HCT116 (cell line): ENCODE measurements around the gene DHX58. TPM values are rescaled to one million over a fixed set of nuclear protein-coding genes. Genes with fewer than 3 reads are reported as not detected.

ENCODE experiments used
- ATAC-seq: fragments of 200-7000 bp; cut with Tn5 transposase; 2 replicates; pipeline ENCODE4 v1.9.1; 2020; ENCODE audit warnings: mild to moderate bottlenecking, moderate library complexity
- BruUV-seq: library from RNA; stranded (reverse); fragments of 400-500 nt; replicated peaks from 2 replicates; lab custom pipeline; 2021; lab: Mats Ljungman, UMichigan
- CTCF ChIA-PET: fragments of 300-600 bp; sonication (Branson Sonifier 250); formaldehyde crosslinking; loops from one replicate; lab custom pipeline; 2021; ENCODE audit warnings: antibody characterized with exemption; lab: Charles Lee
- POLR2A ChIA-PET: fragments of 300-600, 350-600 bp; sonication (Branson Sonifier 250); formaldehyde crosslinking; loops from one replicate; lab custom pipeline; 2021; ENCODE audit warnings: antibody characterized with exemption; lab: Charles Lee
- RAD21 ChIA-PET, 2 experiments: fragments of 300-600 bp; sonication (Branson Sonifier 250); formaldehyde crosslinking; loops; one replicate each; lab custom pipeline; 2023; ENCODE audit warnings: low total read pairs in 2 of 2; ENCODE audit not compliant: uncharacterized antibody in 2 of 2, unreplicated experiment in 2 of 2, low non-redundant PET in 1 of 2; lab: Charles Lee
- DNase-seq: peaks from one replicate; pipeline ENCODE4 v3.0.0-alpha.2; 2010; ENCODE audit warnings: low read depth, low spot score
- H2AFZ ChIP-seq: fragments of 200-600 bp; shearing (Covaris generic), sonication (generic); 2 replicates; pipeline ENCODE4 v1.6.1; 2017; ENCODE audit warnings: low read depth, mixed run types, mixed read lengths, antibody characterized with exemption, low read length; ENCODE audit not compliant: poor library complexity, severe bottlenecking
- H3K27ac ChIP-seq: 2 replicates; pipeline ENCODE4 v1.5.1; 2012; ENCODE audit warnings: low read depth, low read length
- H3K27me3 ChIP-seq: fragments of 200-600 bp; sonication (generic); 2 replicates; pipeline ENCODE4 v1.6.1; 2016; ENCODE audit warnings: mixed run types, low read length, mixed read lengths; ENCODE audit not compliant: insufficient read depth
- H3K36me3 ChIP-seq, 2 experiments: fragments of 200-500 bp in 1 of 2; fragments of 200-600 bp in 1 of 2; sonication (Bioruptor generic) in 1 of 2; sonication (generic) in 1 of 2; 2 replicates each; pipeline versions ENCODE4 v1.5.1 to v1.6.1; 2014 to 2016; ENCODE audit warnings: low read length in 2 of 2, inconsistent platforms in 1 of 2, mixed read lengths in 1 of 2, mixed run types in 1 of 2; ENCODE audit not compliant: insufficient read depth in 2 of 2, control insufficient read depth in 1 of 2
- H3K4me1 ChIP-seq, 2 experiments: fragments of 200-600 bp in 1 of 2; sonication (generic) in 1 of 2; 2 replicates each; pipeline versions ENCODE4 v1.5.1 to v1.6.1; 2012 to 2017; ENCODE audit warnings: low read length in 2 of 2, inconsistent platforms in 1 of 2, mild to moderate bottlenecking in 1 of 2, mixed read lengths in 1 of 2, mixed run types in 1 of 2, moderate library complexity in 1 of 2; ENCODE audit not compliant: insufficient read depth in 2 of 2, control insufficient read depth in 1 of 2
- H3K4me2 ChIP-seq: fragments of 200-600 bp; sonication (generic); 2 replicates; pipeline ENCODE4 v1.6.1; 2017; ENCODE audit warnings: mixed run types, low read length, mixed read lengths
- H3K4me3 ChIP-seq, 2 experiments: fragments of 200-600 bp in 1 of 2; sonication (generic) in 1 of 2; replicated peaks in 1 of 2; 2 replicates each; pipeline ENCODE4 v1.5.1; 2011 to 2016; ENCODE audit warnings: low read length in 2 of 2, control low read depth in 1 of 2, low read depth in 1 of 2, mild to moderate bottlenecking in 1 of 2, mixed read lengths in 1 of 2, mixed run types in 1 of 2
- H3K79me2 ChIP-seq: fragments of 200-600 bp; sonication (generic); 2 replicates; pipeline ENCODE4 v1.6.1; 2017; ENCODE audit warnings: mild to moderate bottlenecking, mixed run types, low read length, moderate library complexity, mixed read lengths; ENCODE audit not compliant: insufficient read depth
- H3K9ac ChIP-seq: fragments of 200-600 bp; sonication (generic); 2 replicates; pipeline ENCODE4 v1.6.1; 2016; ENCODE audit warnings: low read length, mixed read lengths
- H3K9me2 ChIP-seq: fragments of 200-600 bp; sonication (generic), shearing (Covaris generic); 2 replicates; pipeline ENCODE4 v1.6.1; 2017; ENCODE audit warnings: mixed run types, mild to moderate bottlenecking, moderate library complexity; ENCODE audit not compliant: insufficient read depth
- H3K9me3 ChIP-seq, 2 experiments: fragments of 200-500 bp in 1 of 2; fragments of 200-600 bp in 1 of 2; sonication (Bioruptor generic) in 1 of 2; sonication (generic) in 1 of 2; 2 replicates each; pipeline ENCODE4 v1.6.1; 2014 to 2017; ENCODE audit warnings: low read length in 2 of 2, mixed read lengths in 2 of 2, inconsistent platforms in 1 of 2, low read depth in 1 of 2, mild to moderate bottlenecking in 1 of 2, mixed run types in 1 of 2, moderate library complexity in 1 of 2; ENCODE audit not compliant: control insufficient read depth in 1 of 2, insufficient read depth in 1 of 2
- H4K20me1 ChIP-seq: fragments of 200-600 bp; sonication (generic), shearing (Covaris generic); 2 replicates; pipeline ENCODE4 v1.6.1; 2017; ENCODE audit warnings: mixed run types, mild to moderate bottlenecking, moderate library complexity; ENCODE audit not compliant: insufficient read depth
- CBX3 ChIP-seq: IDR thresholded peaks from 2 replicates; pipeline ENCODE4 v1.6.1; 2012; ENCODE audit warnings: low read depth
- EGR1 ChIP-seq: IDR thresholded peaks from 2 replicates; pipeline ENCODE4 v1.6.1; 2012; ENCODE audit warnings: low read depth
- ELF1 ChIP-seq: IDR thresholded peaks from 2 replicates; pipeline ENCODE4 v1.6.1; 2012; ENCODE audit warnings: low read depth, borderline replicate concordance
- EZH2phosphoT487 ChIP-seq: fragments of 200-600 bp; IDR thresholded peaks from 2 replicates; pipeline ENCODE4 v1.6.1; 2018; ENCODE audit warnings: antibody characterized with exemption, borderline replicate concordance
- FOSL1 ChIP-seq: IDR thresholded peaks from 2 replicates; pipeline ENCODE4 v1.6.1; 2012; ENCODE audit warnings: low read depth
- POLR2A ChIP-seq: IDR thresholded peaks from 2 replicates; pipeline ENCODE4 v1.7.0; 2011; ENCODE audit warnings: borderline replicate concordance; ENCODE audit not compliant: insufficient read depth, insufficient read length; ENCODE audit errors: extremely low read depth
- SIN3A ChIP-seq: IDR thresholded peaks from 2 replicates; pipeline ENCODE4 v1.6.1; 2012; ENCODE audit warnings: low read depth
- SRF ChIP-seq: IDR thresholded peaks from 2 replicates; pipeline ENCODE4 v1.6.1; 2012; ENCODE audit warnings: low read depth
- YY1 ChIP-seq: IDR thresholded peaks from 2 replicates; pipeline ENCODE4 v1.6.1; 2011; ENCODE audit warnings: low read length, low read depth, moderate library complexity, mild to moderate bottlenecking; ENCODE audit not compliant: insufficient replicate concordance; ENCODE audit errors: extremely low read depth
- ZBTB33 ChIP-seq: IDR thresholded peaks from 2 replicates; pipeline ENCODE4 v1.6.1; 2011; ENCODE audit warnings: mild to moderate bottlenecking, low read length, moderate library complexity; ENCODE audit not compliant: insufficient replicate concordance; ENCODE audit errors: extremely low read depth
- intact Hi-C: fragments of 100-400 bp; cut with micrococcal nuclease; formaldehyde crosslinking; loops from 2 replicates; pipeline ENCODE4 v1.10.0; 2022
- total RNA-seq: library from RNA; stranded (reverse); gene quantifications from one replicate; pipeline ENCODE4 v1.2.1, GENCODE V29; 2021; ENCODE audit not compliant: unreplicated experiment
- TF ChIP-seq, protein P1 (sequence below): IDR thresholded peaks from 2 replicates; pipeline ENCODE4 v1.6.1; 2012

DHX58 gene
- total RNA-seq, 1 experiment from 2014 or later: 1.2 TPM

GRCh38 chr17:42130310-42130936, 17.9 kb upstream of the DHX58 start:
- CTCF ChIA-PET: no interaction called here
- Histone ChIP-seq H3K9ac (no peak overlapping the region), H3K9me2 (no peaks in the 10 kb centered on the region), H3K4me3 (no peak overlapping the region), H3K4me1 (peaks cover 0 to 1% of the 10 kb centered on the region in 2 experiments; a peak in 2 of 4 replicates), H3K4me2 (no peak overlapping the region), H4K20me1 (no peaks in the 10 kb centered on the region), H3K27ac (no peak overlapping the region), H3K27me3 (no peaks in the 10 kb centered on the region), H3K79me2 (peaks cover 54% of the 10 kb centered on the region), H3K36me3 (peaks cover 29 to 39% of the 10 kb centered on the region in 2 experiments; a peak in 3 of 4 replicates), H3K9me3 (no peaks in the 10 kb centered on the region), H2AFZ (no peak overlapping the region)
- TF ChIP-seq FOSL1: no peak
- no peak for TF ChIP-seq YY1
- no peak for TF ChIP-seq ELF1
- DNase-seq (no peak), ATAC-seq (no peak)
- intact Hi-C loops: no loop called here
- POLR2A ChIA-PET: no interaction called here
- BruUV-seq: no TSS peak
- RAD21 ChIA-PET: no interaction called here

GRCh38 chr17:42129109-42129837, 16.8 kb upstream of the DHX58 start:
- ATAC-seq: no peak
- TF ChIP-seq FOSL1 (no peak), ZBTB33 (no peak), CBX3 (no peak), POLR2A (no peak), EZH2phosphoT487 (no peak), SRF (no peak), SIN3A (no peak), EGR1 (no peak)
- TF ChIP-seq, protein P1, sequence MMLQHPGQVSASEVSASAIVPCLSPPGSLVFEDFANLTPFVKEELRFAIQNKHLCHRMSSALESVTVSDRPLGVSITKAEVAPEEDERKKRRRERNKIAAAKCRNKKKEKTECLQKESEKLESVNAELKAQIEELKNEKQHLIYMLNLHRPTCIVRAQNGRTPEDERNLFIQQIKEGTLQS: no peak
- H3K4me3 ChIP-seq: no peak overlapping the region
- no peaks in the 10 kb centered on the region for H3K9me3 ChIP-seq
- ChIA-PET POLR2A (no interaction called here), RAD21 (no interaction called here), CTCF (no interaction called here)
- no peaks in the 10 kb centered on the region for H3K9me2 ChIP-seq
- peaks cover 42% of the 10 kb centered on the region for H3K79me2 ChIP-seq
- intact Hi-C loops: no loop called here
- H3K4me2 ChIP-seq: no peak overlapping the region
- BruUV-seq: no TSS peak
- H2AFZ ChIP-seq: no peak overlapping the region
- peaks cover 29 to 45% of the 10 kb centered on the region in 2 experiments; a peak in 3 of 4 replicates for H3K36me3 ChIP-seq
- DNase-seq: no peak
- H3K9ac ChIP-seq: no peak overlapping the region
- H3K27ac ChIP-seq: no peak overlapping the region
- H4K20me1 ChIP-seq: no peaks in the 10 kb centered on the region
- no peaks in the 10 kb centered on the region for H3K4me1 ChIP-seq
- no peaks in the 10 kb centered on the region for H3K27me3 ChIP-seq
